GM19328 (cell line): ENCODE measurements around the gene ETV6.

Experiments
- ATAC-seq: cut with Tn5 transposase; IDR thresholded peaks from one replicate; pipeline ENCODE4 v1.9.1; 2021; ENCODE audit warnings: mild to moderate bottlenecking, moderate library complexity; ENCODE audit not compliant: unreplicated experiment

ETV6 gene

GRCh38 chr12:11732023-11732422, 82.5 kb downstream of the ETV6 start:
- no peak for ATAC-seq

GRCh38 chr12:11732715-11733114, 83.2 kb downstream of the ETV6 start:
- no peak for ATAC-seq

GRCh38 chr12:11734580-11735180, 85.2 kb downstream of the ETV6 start:
- ATAC-seq = no peak

GRCh38 chr12:11738450-11738849, 89.0 kb downstream of the ETV6 start:
- no peak for ATAC-seq

GRCh38 chr12:11739980-11740577, 90.6 kb downstream of the ETV6 start:
- ATAC-seq = no peak

GRCh38 chr12:11741434-11742092, 92.1 kb downstream of the ETV6 start:
- no peak for ATAC-seq

GRCh38 chr12:11743423-11744409, 94.2 kb downstream of the ETV6 start:
- no peak for ATAC-seq

- no peak for ATAC-seq
Measured at GRCh38 chr12:11744410-11744801, 94.9 kb downstream of the ETV6 start.

GRCh38 chr12:11745113-11745512, 95.6 kb downstream of the ETV6 start:
- no peak for ATAC-seq

GRCh38 chr12:11746024-11746771, 96.7 kb downstream of the ETV6 start:
- ATAC-seq = no peak

GRCh38 chr12:11746940-11747716, 97.7 kb downstream of the ETV6 start:
- no peak for ATAC-seq

GRCh38 chr12:11747969-11748368, 98.5 kb downstream of the ETV6 start:
- no peak for ATAC-seq

GRCh38 chr12:11748903-11749302, 99.4 kb downstream of the ETV6 start:
- ATAC-seq = no peak

- peak; percentile 44 for ATAC-seq
Measured at GRCh38 chr12:11749943-11750690, 100.6 kb downstream of the ETV6 start.

- ATAC-seq = no peak
Measured at GRCh38 chr12:11752403-11753149, 103.1 kb downstream of the ETV6 start.

- ATAC-seq = no peak
Measured at GRCh38 chr12:11753150-11753499, 103.7 kb downstream of the ETV6 start.

GRCh38 chr12:11753826-11754225, 104.4 kb downstream of the ETV6 start:
- no peak for ATAC-seq

- no peak for ATAC-seq
Measured at GRCh38 chr12:11754256-11754655, 104.8 kb downstream of the ETV6 start.
